Activated naive CD4-positive, alpha-beta T cell treated with anti-CD3 and anti-CD28 coated beads, Interleukin-2, amount 10 ng/mL, durations not matched to agents 7 days and 5 days (primary cell): ENCODE results near the gene CC2D1A.
A peak's percentile ranks its signal among the peaks of the same experiment; 100 is the strongest.
"Not testable (repeated sequence)": the region's sequence is repeated elsewhere in the genome, so short reads cannot be mapped to it uniquely, and the experiment has no call there.

Experiments
- CTCF ChIA-PET: fragments of 350-600 bp; sonication (Branson Sonifier 250); formaldehyde crosslinking; loops from one replicate; lab custom pipeline; 2021; ENCODE audit warnings: antibody characterized with exemption; lab: Charles Lee
- DNase-seq: peaks from one replicate; pipeline ENCODE4 v3.0.0-alpha.2; 2020
- H3K27ac Mint-ChIP-seq: one replicate; pipeline ENCODE4 v1.8.0; 2021; ENCODE audit warnings: mild to moderate bottlenecking, moderate library complexity, mixed read lengths
- H3K27me3 Mint-ChIP-seq: one replicate; pipeline ENCODE4 v1.8.0; 2021; ENCODE audit warnings: mild to moderate bottlenecking, mixed read lengths
- H3K36me3 Mint-ChIP-seq: one replicate; pipeline ENCODE4 v1.8.0; 2021; ENCODE audit warnings: mixed read lengths
- H3K4me1 Mint-ChIP-seq: one replicate; pipeline ENCODE4 v1.8.0; 2021; ENCODE audit warnings: mixed read lengths
- H3K4me3 Mint-ChIP-seq: one replicate; pipeline ENCODE4 v1.8.0; 2021; ENCODE audit warnings: mild to moderate bottlenecking, moderate library complexity, mixed read lengths
- H3K9me3 Mint-ChIP-seq: one replicate; pipeline ENCODE4 v1.8.0; 2021; ENCODE audit warnings: mixed read lengths

Gene CC2D1A

GRCh38 chr19:13960863-13961784, 55.1 kb downstream of the CC2D1A start:
- CTCF ChIA-PET = interaction anchor here (1.6 kb wide), 1 partner anchor 87 kb away, joined by 5 read pairs; no protein-coding TSS in a partner anchor

GRCh38 chr19:13961826-13962698, 56.1 kb downstream of the CC2D1A start:
- CTCF ChIA-PET = interaction anchor here (1.6 kb wide), 1 partner anchor 86 kb away, joined by 5 read pairs; no protein-coding TSS in a partner anchor
- Mint-ChIP-seq H3K27me3 (no peaks in the 10 kb centered on the region), H3K36me3 (peaks cover 27% of the 10 kb centered on the region), H3K4me1 (peaks cover 2% of the 10 kb centered on the region), H3K4me3 (no peak overlapping the region), H3K27ac (no peak overlapping the region), H3K9me3 (no peaks in the 10 kb centered on the region)
- DNase-seq = no peak

More at GRCh38 chr19:13960863-13961784, 55.1 kb downstream of the CC2D1A start:
- H3K9me3 Mint-ChIP-seq = no peaks in the 10 kb centered on the region
- no peak for DNase-seq
- H3K36me3 Mint-ChIP-seq = peaks cover 32% of the 10 kb centered on the region
- H3K27ac Mint-ChIP-seq = no peak overlapping the region
- no peaks in the 10 kb centered on the region for H3K27me3 Mint-ChIP-seq
- H3K4me3 Mint-ChIP-seq = no peak overlapping the region
- peaks cover 2% of the 10 kb centered on the region for H3K4me1 Mint-ChIP-seq

- no peaks in the 10 kb centered on the region for H3K9me3 Mint-ChIP-seq
- CTCF ChIA-PET = no interaction called here
- H3K4me3 Mint-ChIP-seq = no peak overlapping the region
- H3K27me3 Mint-ChIP-seq = no peaks in the 10 kb centered on the region
- peaks cover 26% of the 10 kb centered on the region for H3K36me3 Mint-ChIP-seq
- no peak overlapping the region for H3K27ac Mint-ChIP-seq
- H3K4me1 Mint-ChIP-seq = peaks cover 2% of the 10 kb centered on the region
- no peak for DNase-seq
Observed at GRCh38 chr19:13962699-13963602, 57.0 kb downstream of the CC2D1A start.

- Mint-ChIP-seq H3K9me3 (no peaks in the 10 kb centered on the region), H3K4me3 (no peak overlapping the region), H3K27ac (no peak overlapping the region), H3K27me3 (no peaks in the 10 kb centered on the region), H3K36me3 (peaks cover 23% of the 10 kb centered on the region), H3K4me1 (peaks cover 2% of the 10 kb centered on the region)
- CTCF ChIA-PET = no interaction called here
- no peak for DNase-seq
Observed at GRCh38 chr19:13963603-13964105, 57.7 kb downstream of the CC2D1A start.

- H3K4me1 Mint-ChIP-seq = peaks cover 2% of the 10 kb centered on the region
- no peaks in the 10 kb centered on the region for H3K27me3 Mint-ChIP-seq
- H3K9me3 Mint-ChIP-seq = no peaks in the 10 kb centered on the region
- DNase-seq = no peak
- peak overlapping the region; percentile 37 for H3K27ac Mint-ChIP-seq
- H3K36me3 Mint-ChIP-seq = peaks cover 27% of the 10 kb centered on the region
- H3K4me3 Mint-ChIP-seq = no peak overlapping the region
- CTCF ChIA-PET = no interaction called here
Observed at GRCh38 chr19:13964776-13965175, 58.8 kb downstream of the CC2D1A start.

GRCh38 chr19:13965377-13965896, 59.4 kb downstream of the CC2D1A start:
- H3K27me3 Mint-ChIP-seq = no peaks in the 10 kb centered on the region
- no peak overlapping the region for H3K4me3 Mint-ChIP-seq
- CTCF ChIA-PET = no interaction called here
- DNase-seq = no peak
- H3K36me3 Mint-ChIP-seq = peaks cover 24% of the 10 kb centered on the region
- H3K9me3 Mint-ChIP-seq = no peaks in the 10 kb centered on the region
- peaks cover 2% of the 10 kb centered on the region for H3K4me1 Mint-ChIP-seq
- no peak overlapping the region for H3K27ac Mint-ChIP-seq

- Mint-ChIP-seq H3K27ac (no peak overlapping the region), H3K4me1 (peaks cover 2% of the 10 kb centered on the region), H3K27me3 (no peaks in the 10 kb centered on the region), H3K4me3 (no peak overlapping the region), H3K9me3 (no peaks in the 10 kb centered on the region), H3K36me3 (peaks cover 24% of the 10 kb centered on the region)
- DNase-seq = no peak
- CTCF ChIA-PET = no interaction called here
Observed at GRCh38 chr19:13965926-13966683, 60.1 kb downstream of the CC2D1A start.

- DNase-seq = no peak
- H3K27me3 Mint-ChIP-seq = no peaks in the 10 kb centered on the region
- no peak overlapping the region for H3K4me3 Mint-ChIP-seq
- H3K36me3 Mint-ChIP-seq = peaks cover 19% of the 10 kb centered on the region
- no peaks in the 10 kb centered on the region for H3K9me3 Mint-ChIP-seq
- H3K4me1 Mint-ChIP-seq = peaks cover 2% of the 10 kb centered on the region
- CTCF ChIA-PET = no interaction called here
- no peak overlapping the region for H3K27ac Mint-ChIP-seq
Observed at GRCh38 chr19:13966684-13967128, 60.7 kb downstream of the CC2D1A start.

- H3K4me1 Mint-ChIP-seq, H3K4me3 Mint-ChIP-seq, H3K27ac Mint-ChIP-seq, H3K27me3 Mint-ChIP-seq, DNase-seq, H3K9me3 Mint-ChIP-seq, CTCF ChIA-PET: not testable (repeated sequence)
- H3K36me3 Mint-ChIP-seq = peaks cover 18% of the 10 kb centered on the region
Observed at GRCh38 chr19:13967206-13967605, 61.2 kb downstream of the CC2D1A start.

GRCh38 chr19:13968383-13968935, 62.5 kb downstream of the CC2D1A start:
- H3K27me3 Mint-ChIP-seq = no peaks in the 10 kb centered on the region
- CTCF ChIA-PET = interaction anchor here (0.8 kb wide), 1 partner anchor 54 kb away, joined by 3 read pairs; no protein-coding TSS in a partner anchor
- H3K36me3 Mint-ChIP-seq = peaks cover 20% of the 10 kb centered on the region
- H3K27ac Mint-ChIP-seq = no peak overlapping the region
- no peak overlapping the region for H3K4me3 Mint-ChIP-seq
- H3K4me1 Mint-ChIP-seq = peaks cover 2% of the 10 kb centered on the region
- no peaks in the 10 kb centered on the region for H3K9me3 Mint-ChIP-seq
- DNase-seq = no peak

- no peak overlapping the region for H3K4me3 Mint-ChIP-seq
- H3K27ac Mint-ChIP-seq = peak overlapping the region; percentile 24
- no peaks in the 10 kb centered on the region for H3K9me3 Mint-ChIP-seq
- CTCF ChIA-PET = interaction anchor here (0.8 kb wide), 1 partner anchor 55 kb away, joined by 3 read pairs; no protein-coding TSS in a partner anchor
- H3K36me3 Mint-ChIP-seq = peaks cover 21% of the 10 kb centered on the region
- H3K4me1 Mint-ChIP-seq = peaks cover 4% of the 10 kb centered on the region
- DNase-seq = no peak
- H3K27me3 Mint-ChIP-seq = no peaks in the 10 kb centered on the region
Observed at GRCh38 chr19:13968999-13969398, 63.0 kb downstream of the CC2D1A start.

GRCh38 chr19:13969897-13970296, 63.9 kb downstream of the CC2D1A start:
- CTCF ChIA-PET = interaction anchor here (0.5 to 0.6 kb wide), 2 partner anchors 71 to 101 kb away, joined by 3 read pairs; no protein-coding TSS in a partner anchor
- no peak overlapping the region for H3K4me3 Mint-ChIP-seq

More at GRCh38 chr19:13969897-13970296, 63.9 kb downstream of the CC2D1A start:
- H3K27ac Mint-ChIP-seq = no peak overlapping the region
- no peaks in the 10 kb centered on the region for H3K9me3 Mint-ChIP-seq
- DNase-seq = no peak
- no peaks in the 10 kb centered on the region for H3K27me3 Mint-ChIP-seq
- peaks cover 8% of the 10 kb centered on the region for H3K4me1 Mint-ChIP-seq
- H3K36me3 Mint-ChIP-seq = peaks cover 20% of the 10 kb centered on the region
